K562 (cell line): Measurements from ENCODE around the gene EPPIN. TPM values are rescaled to one million over a fixed set of nuclear protein-coding genes. Genes with fewer than 3 reads are reported as not detected.

Source experiments
- ARNT ChIP-seq, 2 experiments: fragments of 450-650 bp; IDR thresholded peaks; 2 replicates each; pipeline ENCODE4 v1.6.1; 2016; ENCODE audit warnings: mild to moderate bottlenecking in 1 of 2
- ESRRA ChIP-seq: fragments of 450-650 bp; IDR thresholded peaks from 2 replicates; pipeline ENCODE4 v1.6.1; 2014; ENCODE audit warnings: low read depth, mild to moderate bottlenecking, moderate library complexity, borderline replicate concordance
- FOXK2 ChIP-seq, 2 experiments: fragments of 450-650 bp; IDR thresholded peaks in 1 of 2; conservative IDR thresholded peaks in 1 of 2; 2 replicates each; pipeline ENCODE4 v1.6.1; 2016; ENCODE audit warnings: low read depth in 2 of 2, mild to moderate bottlenecking in 1 of 2
- HDAC3 ChIP-seq: fragments of 450-650 bp; IDR thresholded peaks from 2 replicates; pipeline ENCODE4 v1.6.1; 2018; ENCODE audit warnings: borderline replicate concordance, mild to moderate bottlenecking, moderate library complexity; ENCODE audit not compliant: partially characterized antibody
- HDAC6 ChIP-seq: IDR thresholded peaks from 2 replicates; pipeline ENCODE4 v1.6.1; 2012; ENCODE audit warnings: low read depth, mild to moderate bottlenecking, control low read depth, inconsistent platforms, low read length, moderate library complexity
- KAT7 ChIP-seq: sonication (generic); formaldehyde crosslinking; IDR thresholded peaks from 2 replicates; pipeline ENCODE4 v1.8.0; 2022; ENCODE audit warnings: missing genetic modification reagents, mild to moderate bottlenecking, borderline replicate concordance
- KDM2B ChIP-seq: fragments of 250-450 bp; sonication (Bioruptor Pico); IDR thresholded peaks from 2 replicates; pipeline ENCODE4 v1.8.0; 2021; ENCODE audit warnings: mild to moderate bottlenecking, moderate library complexity
- KDM4B ChIP-seq, 2 experiments: fragments of 450-650 bp in 1 of 2; sonication (generic) in 1 of 2; IDR thresholded peaks; 2 replicates each; pipeline ENCODE4 v1.6.1; 2016 to 2017; ENCODE audit warnings: borderline replicate concordance in 2 of 2, antibody characterized with exemption in 1 of 2, low read depth in 1 of 2, mild to moderate bottlenecking in 1 of 2
- MLLT1 ChIP-seq, 2 experiments: fragments of 450-650 bp; IDR thresholded peaks; 2 replicates each; pipeline ENCODE4 v1.6.1; 2016
- PHF21A ChIP-seq: fragments of 450-650 bp; IDR thresholded peaks from 2 replicates; pipeline ENCODE4 v1.6.1; 2017; ENCODE audit warnings: low read depth, borderline replicate concordance
- PPARD ChIP-seq: fragments of 250-450 bp; sonication (Bioruptor Pico); IDR thresholded peaks from 2 replicates; pipeline ENCODE4 v1.8.0; 2022; ENCODE audit warnings: inconsistent platforms, mild to moderate bottlenecking, moderate library complexity
- RBM17 ChIP-seq: fragments of 200-400 bp; formaldehyde crosslinking; IDR thresholded peaks from 2 replicates; pipeline ENCODE4 v1.6.1; 2017; ENCODE audit warnings: low read depth, mild to moderate bottlenecking, low read length, borderline replicate concordance
- RCOR1 ChIP-seq, 2 experiments: IDR thresholded peaks; 2 replicates each; pipeline ENCODE4 v1.6.1; 2012; ENCODE audit warnings: low read depth in 2 of 2, low read length in 2 of 2, borderline replicate concordance in 1 of 2, improper control_type of control experiment in 1 of 2
- SRF ChIP-seq, 2 experiments: fragments of 250-450, 450-650 bp in 1 of 2; sonication (Bioruptor Pico) in 1 of 2; sonication (generic) in 1 of 2; formaldehyde crosslinking; IDR thresholded peaks; 2 replicates each; pipeline versions ENCODE4 v1.5.0 to v1.5.1; 2020 to 2022; ENCODE audit warnings: mild to moderate bottlenecking in 1 of 2, missing genetic modification reagents in 1 of 2
- STAT5B ChIP-seq: fragments of 250-450 bp; sonication (Bioruptor Pico); IDR thresholded peaks from 2 replicates; pipeline ENCODE4 v1.8.0; 2021; ENCODE audit warnings: mild to moderate bottlenecking, inconsistent platforms
- THRB ChIP-seq: fragments of 450-650 bp; formaldehyde crosslinking; conservative IDR thresholded peaks from 2 replicates; pipeline ENCODE4 v1.4.0; 2022; ENCODE audit warnings: mild to moderate bottlenecking, missing genetic modification characterization
- U2AF2 ChIP-seq: fragments of 200-400 bp; formaldehyde crosslinking; optimal IDR thresholded peaks from 2 replicates; pipeline ENCODE3; 2017; ENCODE audit warnings: low read depth, mild to moderate bottlenecking, low read length
- ZFP36 ChIP-seq: fragments of 150-350 bp; IDR thresholded peaks from 2 replicates; pipeline ENCODE4 v1.6.1; 2018; ENCODE audit warnings: low read length, low read depth; ENCODE audit not compliant: partially characterized antibody
- ZNF347 ChIP-seq: fragments of 450-650 bp; formaldehyde crosslinking; IDR thresholded peaks from 2 replicates; pipeline ENCODE4 v1.4.0; 2020; ENCODE audit warnings: low read depth, mild to moderate bottlenecking, moderate library complexity
- polyA plus RNA-seq, 8 experiments: library from polyadenylated mRNA; depleted of rRNA in 4 of 8; stranded (reverse) in 5 of 8; unstranded in 3 of 8; fragments of >200 nt; fragmentation: Nextera tagmentation in 2 of 8; fragmentation: Illumina TruSeq in 1 of 8; extraction: Ambion mirVana in 2 of 8; extraction: Trizol in 1 of 8; gene quantifications; 2 replicates each; pipeline versions ENCODE4 v1.2.1 to v1.2.3, GENCODE V29; 2011 to 2014; ENCODE audit warnings: inconsistent platforms in 1 of 8, missing spikeins in 1 of 8
- total RNA-seq, 7 experiments: library from RNA; depleted of rRNA in 6 of 7; stranded (reverse); fragments of >200 nt in 6 of 7; fragmentation: Illumina TruSeq in 2 of 7; extraction: Trizol in 2 of 7; gene quantifications; 2 replicates each; pipeline versions ENCODE4 v1.2.1 to v1.2.3, GENCODE V29; 2011 to 2021; ENCODE audit warnings: low replicate concordance in 1 of 7
- TF ChIP-seq, protein P1 (sequence below): sonication (generic); formaldehyde crosslinking; IDR thresholded peaks from 2 replicates; pipeline ENCODE4 v1.8.1; 2023; ENCODE audit warnings: missing genetic modification reagents, mild to moderate bottlenecking, borderline replicate concordance

The EPPIN gene
- total and polyA plus RNA-seq, 9 of the 15 experiments (the other 6 are each of a cell fraction or from before 2014, with no cell fraction given) = not detected

DNA sequence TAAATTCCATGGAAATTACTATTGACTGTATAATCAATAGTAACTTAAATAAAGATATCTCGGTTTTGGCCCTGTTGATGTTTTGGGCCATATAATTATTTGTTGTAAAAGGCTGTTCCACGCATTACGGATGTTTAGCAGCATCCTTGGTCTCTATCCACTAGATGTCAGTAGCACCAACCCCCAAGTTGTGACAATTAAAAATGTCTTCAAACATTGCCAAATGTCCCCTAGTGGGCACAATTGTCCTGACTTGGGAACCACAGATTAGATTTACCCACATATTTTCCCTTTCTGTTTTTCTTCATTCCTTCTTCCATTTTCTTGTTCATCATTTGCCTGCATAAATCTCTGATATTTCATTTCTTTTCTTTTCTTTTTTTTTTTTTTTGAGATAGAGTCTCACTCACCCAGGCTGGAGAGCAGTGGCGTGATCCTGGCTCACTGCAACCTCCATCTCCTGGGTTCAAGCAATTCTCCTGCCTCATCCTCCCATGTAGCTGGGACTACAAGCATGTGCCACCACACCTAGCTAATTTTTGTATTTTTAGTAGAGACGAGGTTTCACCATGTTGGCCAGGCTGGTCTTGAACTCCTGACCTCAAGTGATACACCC is 45.5 kb upstream of the EPPIN start (continued):
- TF ChIP-seq, protein P1, sequence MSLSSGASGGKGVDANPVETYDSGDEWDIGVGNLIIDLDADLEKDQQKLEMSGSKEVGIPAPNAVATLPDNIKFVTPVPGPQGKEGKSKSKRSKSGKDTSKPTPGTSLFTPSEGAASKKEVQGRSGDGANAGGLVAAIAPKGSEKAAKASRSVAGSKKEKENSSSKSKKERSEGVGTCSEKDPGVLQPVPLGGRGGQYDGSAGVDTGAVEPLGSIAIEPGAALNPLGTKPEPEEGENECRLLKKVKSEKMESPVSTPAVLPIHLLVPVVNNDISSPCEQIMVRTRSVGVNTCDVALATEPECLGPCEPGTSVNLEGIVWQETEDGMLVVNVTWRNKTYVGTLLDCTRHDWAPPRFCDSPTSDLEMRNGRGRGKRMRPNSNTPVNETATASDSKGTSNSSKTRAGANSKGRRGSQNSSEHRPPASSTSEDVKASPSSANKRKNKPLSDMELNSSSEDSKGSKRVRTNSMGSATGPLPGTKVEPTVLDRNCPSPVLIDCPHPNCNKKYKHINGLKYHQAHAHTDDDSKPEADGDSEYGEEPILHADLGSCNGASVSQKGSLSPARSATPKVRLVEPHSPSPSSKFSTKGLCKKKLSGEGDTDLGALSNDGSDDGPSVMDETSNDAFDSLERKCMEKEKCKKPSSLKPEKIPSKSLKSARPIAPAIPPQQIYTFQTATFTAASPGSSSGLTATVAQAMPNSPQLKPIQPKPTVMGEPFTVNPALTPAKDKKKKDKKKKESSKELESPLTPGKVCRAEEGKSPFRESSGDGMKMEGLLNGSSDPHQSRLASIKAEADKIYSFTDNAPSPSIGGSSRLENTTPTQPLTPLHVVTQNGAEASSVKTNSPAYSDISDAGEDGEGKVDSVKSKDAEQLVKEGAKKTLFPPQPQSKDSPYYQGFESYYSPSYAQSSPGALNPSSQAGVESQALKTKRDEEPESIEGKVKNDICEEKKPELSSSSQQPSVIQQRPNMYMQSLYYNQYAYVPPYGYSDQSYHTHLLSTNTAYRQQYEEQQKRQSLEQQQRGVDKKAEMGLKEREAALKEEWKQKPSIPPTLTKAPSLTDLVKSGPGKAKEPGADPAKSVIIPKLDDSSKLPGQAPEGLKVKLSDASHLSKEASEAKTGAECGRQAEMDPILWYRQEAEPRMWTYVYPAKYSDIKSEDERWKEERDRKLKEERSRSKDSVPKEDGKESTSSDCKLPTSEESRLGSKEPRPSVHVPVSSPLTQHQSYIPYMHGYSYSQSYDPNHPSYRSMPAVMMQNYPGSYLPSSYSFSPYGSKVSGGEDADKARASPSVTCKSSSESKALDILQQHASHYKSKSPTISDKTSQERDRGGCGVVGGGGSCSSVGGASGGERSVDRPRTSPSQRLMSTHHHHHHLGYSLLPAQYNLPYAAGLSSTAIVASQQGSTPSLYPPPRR = no peak
- no peak for TF ChIP-seq KAT7 (CRISPR knock-in tag)
- TF ChIP-seq STAT5B (CRISPR knock-in tag) = no peak
- TF ChIP-seq MLLT1 (IDR thresholded peaks at IDR 0.05) = peak in 1 of 2 experiments; percentile 59; a peak in 1 of 4 replicates
- no peak for TF ChIP-seq KDM2B (CRISPR knock-in tag)
- no peak for TF ChIP-seq ZNF347
- no peak for TF ChIP-seq RBM17
- TF ChIP-seq ARNT (IDR thresholded peaks at IDR 0.05) = 0 out of 4 replicates have a peak, but pooled peaks of 1 of the 2 experiments have one; percentile 25
- TF ChIP-seq U2AF2 = no peak
- no peak for TF ChIP-seq SRF (CRISPR knock-in tag; IDR thresholded peaks at IDR 0.05)
- TF ChIP-seq RCOR1 (IDR thresholded peaks at IDR 0.05; ENCODE audit: borderline replicate concordance in 1 of 2, low read depth in 2 of 2, low read length in 2 of 2) = peak in 1 of 2 experiments; percentile 21; a peak in 1 of 4 replicates
- no peak for TF ChIP-seq HDAC3
- TF ChIP-seq KDM4B (IDR thresholded peaks at IDR 0.05; ENCODE audit: borderline replicate concordance in 2 of 2, low read depth in 1 of 2) = no peak
- no peak for TF ChIP-seq ESRRA
- TF ChIP-seq PPARD (CRISPR knock-in tag) = no peak
- TF ChIP-seq ZFP36 = no peak
- no peak for TF ChIP-seq HDAC6
- TF ChIP-seq THRB = no peak
- no peak for TF ChIP-seq PHF21A
- TF ChIP-seq FOXK2 (conservative IDR thresholded peaks at IDR 0.05 in 1 of 2, IDR thresholded peaks at IDR 0.05 in 1 of 2; ENCODE audit: low read depth in 2 of 2) = peak in 1 of 2 experiments; percentile 21; a peak in 1 of 4 replicates
